ENCODE results near the gene SOCS3.

The SOCS3 gene

GRCh38 chr17:78362671-78363070 is 2.8 kb upstream of the SOCS3 start:
- FAIRE-seq: no peak
- TF ChIP-seq POLR2A (IDR thresholded peaks at IDR 0.05; ENCODE audit: low read depth, low read length) (no peak), POU2F2 (IDR thresholded peaks at IDR 0.05; ENCODE audit: low read depth, low read length) (no peak), POLR2AphosphoS5 (IDR thresholded peaks at IDR 0.05; ENCODE audit: low read depth, low read length) (no peak)
- DNase-seq (ENCODE audit: insufficient read length, low spot score): no peak

- FAIRE-seq (no peak), DNase-seq (ENCODE audit: insufficient read length, low spot score) (no peak)
- no peak for TF ChIP-seq POLR2A (IDR thresholded peaks at IDR 0.05; ENCODE audit: low read depth, low read length)
- no peak for TF ChIP-seq TAF1 (IDR thresholded peaks at IDR 0.05; ENCODE audit: low read depth, low read length)
- TF ChIP-seq SPI1 (IDR thresholded peaks at IDR 0.05; ENCODE audit: low read depth, low read length): no peak
- TF ChIP-seq POU2F2 (IDR thresholded peaks at IDR 0.05; ENCODE audit: low read depth, low read length): no peak
- no peak for TF ChIP-seq POLR2AphosphoS5 (IDR thresholded peaks at IDR 0.05; ENCODE audit: low read depth, low read length)
- TF ChIP-seq PAX5 (IDR thresholded peaks at IDR 0.05; ENCODE audit: insufficient read depth, low read length, severe bottlenecking): no peak
Observed at GRCh38 chr17:78362232-78362631, 2.4 kb upstream of the SOCS3 start.

- DNase-seq (ENCODE audit: insufficient read length, low spot score): no peak
- no peak for FAIRE-seq
- TF ChIP-seq PAX5 (IDR thresholded peaks at IDR 0.05; ENCODE audit: insufficient read depth, low read length, severe bottlenecking) (no peak), POU2F2 (IDR thresholded peaks at IDR 0.05; ENCODE audit: low read depth, low read length) (no peak)
Observed at GRCh38 chr17:78361225-78361701, 1.4 kb upstream of the SOCS3 start.

GRCh38 chr17:78360371-78361224 is 721 bp upstream of the SOCS3 start:
- TF ChIP-seq SPI1 (IDR thresholded peaks at IDR 0.05; ENCODE audit: low read depth, low read length): peak; percentile 28; the same call in 1 of the 2 replicates
- TF ChIP-seq TAF1 (IDR thresholded peaks at IDR 0.05; ENCODE audit: low read depth, low read length): no peak
- DNase-seq (ENCODE audit: insufficient read length, low spot score): peak; percentile 94
- peak; percentile 92 for FAIRE-seq

DNA sequence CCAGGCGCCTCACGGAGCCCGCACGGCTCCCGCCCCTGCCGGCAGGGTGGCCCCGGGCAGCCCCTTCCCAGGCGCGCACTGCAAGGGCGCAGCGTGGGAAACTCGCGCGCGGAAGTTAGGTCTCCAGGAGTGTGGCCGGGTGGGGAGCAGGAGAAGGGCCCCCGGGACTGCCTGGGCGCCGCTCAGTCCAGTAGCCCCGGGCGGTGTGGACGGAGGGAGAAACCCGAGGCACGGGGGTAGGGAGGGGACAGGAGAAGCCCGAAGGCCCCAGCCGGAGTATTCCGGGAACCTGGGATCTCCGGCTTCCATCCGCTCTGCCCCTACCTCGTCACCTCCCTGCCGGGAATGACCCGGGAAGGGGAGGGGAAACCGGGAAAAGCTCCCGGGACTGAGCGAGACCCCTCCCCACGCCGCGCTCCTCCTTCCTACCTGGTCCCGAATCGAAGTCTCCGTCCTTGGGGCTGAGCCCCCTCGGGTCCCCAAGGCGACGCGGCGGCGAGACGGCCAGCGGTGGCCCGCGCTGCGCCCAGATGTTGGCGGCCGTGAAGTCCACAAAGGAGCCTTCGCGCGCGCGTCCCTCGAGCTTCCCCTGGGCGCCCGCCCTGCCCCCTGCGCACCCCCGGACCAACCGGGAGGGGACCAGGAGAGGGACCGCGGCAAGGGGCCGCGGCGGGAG is 418 bp downstream of the SOCS3 start:
- no peak for DNase-seq (ENCODE audit: insufficient read length, low spot score)
- TF ChIP-seq POLR2A (IDR thresholded peaks at IDR 0.05; ENCODE audit: low read depth, low read length): no peak
- TF ChIP-seq POLR2AphosphoS5 (IDR thresholded peaks at IDR 0.05; ENCODE audit: low read depth, low read length): no peak
- no peak for FAIRE-seq

- FAIRE-seq: no peak
- TF ChIP-seq PAX5 (IDR thresholded peaks at IDR 0.05; ENCODE audit: insufficient read depth, low read length, severe bottlenecking): no peak
- TF ChIP-seq SPI1 (IDR thresholded peaks at IDR 0.05; ENCODE audit: low read depth, low read length): no peak
- TF ChIP-seq POU2F2 (IDR thresholded peaks at IDR 0.05; ENCODE audit: low read depth, low read length): no peak
- TF ChIP-seq POLR2AphosphoS5 (IDR thresholded peaks at IDR 0.05; ENCODE audit: low read depth, low read length): no peak
- DNase-seq (ENCODE audit: insufficient read length, low spot score): no peak
Observed at GRCh38 chr17:78358538-78359320, 1.1 kb downstream of the SOCS3 start.

- no peak for FAIRE-seq
- TF ChIP-seq POLR2AphosphoS5 (IDR thresholded peaks at IDR 0.05; ENCODE audit: low read depth, low read length): no peak
- TF ChIP-seq PAX5 (IDR thresholded peaks at IDR 0.05; ENCODE audit: insufficient read depth, low read length, severe bottlenecking): no peak
- TF ChIP-seq TAF1 (IDR thresholded peaks at IDR 0.05; ENCODE audit: low read depth, low read length): no peak
- TF ChIP-seq SPI1 (IDR thresholded peaks at IDR 0.05; ENCODE audit: low read depth, low read length): no peak
- TF ChIP-seq POU2F2 (IDR thresholded peaks at IDR 0.05; ENCODE audit: low read depth, low read length): no peak
- TF ChIP-seq POLR2A (IDR thresholded peaks at IDR 0.05; ENCODE audit: low read depth, low read length): no peak
- DNase-seq (ENCODE audit: insufficient read length, low spot score): no peak
Observed at GRCh38 chr17:78357672-78358537, 2.0 kb downstream of the SOCS3 start.

DNA sequence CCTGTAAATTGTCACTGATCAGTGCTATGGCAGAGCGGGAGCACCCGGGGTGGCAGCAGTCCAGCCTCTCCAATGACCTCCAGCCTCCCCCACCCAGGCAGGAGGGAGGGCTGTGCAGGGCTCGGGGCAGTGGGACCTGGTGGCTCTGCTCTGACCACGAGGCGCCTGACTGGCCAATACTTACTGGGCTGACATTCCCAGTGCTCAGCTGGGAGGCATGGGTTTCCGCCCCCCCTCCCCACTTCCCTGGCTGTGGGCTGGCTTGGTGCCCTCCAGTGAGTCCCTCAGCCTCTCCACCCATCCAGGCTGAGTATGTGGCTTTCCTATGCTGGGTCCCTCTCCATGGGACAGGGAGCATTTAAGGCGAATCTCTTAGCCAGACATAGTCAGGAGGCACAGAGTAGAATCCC is 2.7 kb downstream of the SOCS3 start:
- FAIRE-seq: no peak
- no peak for TF ChIP-seq SPI1 (IDR thresholded peaks at IDR 0.05; ENCODE audit: low read depth, low read length)
- no peak for TF ChIP-seq PAX5 (IDR thresholded peaks at IDR 0.05; ENCODE audit: insufficient read depth, low read length, severe bottlenecking)
- TF ChIP-seq TAF1 (IDR thresholded peaks at IDR 0.05; ENCODE audit: low read depth, low read length): no peak
- no peak for TF ChIP-seq POU2F2 (IDR thresholded peaks at IDR 0.05; ENCODE audit: low read depth, low read length)
- TF ChIP-seq POLR2A (IDR thresholded peaks at IDR 0.05; ENCODE audit: low read depth, low read length): no peak
- no peak for DNase-seq (ENCODE audit: insufficient read length, low spot score)

DNA sequence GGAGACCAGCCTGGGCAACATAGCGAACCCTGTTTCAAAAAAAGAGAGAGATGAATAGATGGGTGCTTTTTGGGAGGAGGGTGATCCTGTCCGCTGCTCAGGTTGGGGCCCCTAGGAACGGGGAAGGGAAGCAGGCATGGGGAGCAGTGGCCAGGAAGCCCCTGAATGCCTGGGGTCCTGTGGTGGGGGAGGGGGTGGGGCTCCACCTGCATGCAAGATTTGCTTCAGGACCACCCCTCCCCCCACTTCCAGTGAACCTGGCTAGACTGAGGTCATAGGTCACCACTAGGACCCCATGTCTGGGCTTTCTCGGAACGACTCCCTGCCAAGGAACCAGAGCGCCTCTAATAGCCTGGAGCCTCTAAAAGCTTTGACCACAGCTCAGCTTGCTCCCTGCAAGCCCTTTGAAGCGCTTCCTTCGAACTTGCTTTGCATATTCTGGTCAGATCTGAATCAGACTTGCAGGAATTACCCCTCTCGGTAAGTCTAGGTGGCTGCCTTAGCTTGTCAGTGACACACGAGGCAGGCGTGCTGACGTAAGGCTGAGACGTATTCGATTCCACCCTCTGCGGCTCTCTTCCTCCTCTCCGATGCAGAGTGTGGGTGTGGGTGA is 3.7 kb downstream of the SOCS3 start:
- DNase-seq (ENCODE audit: insufficient read length, low spot score): peak; percentile 83
- FAIRE-seq: peak; percentile 98
- TF ChIP-seq POLR2AphosphoS5 (IDR thresholded peaks at IDR 0.05; ENCODE audit: low read depth, low read length) (peak; percentile 75; the same call in 1 of the 2 replicates), PAX5 (IDR thresholded peaks at IDR 0.05; ENCODE audit: insufficient read depth, low read length, severe bottlenecking) (no peak), POLR2A (IDR thresholded peaks at IDR 0.05; ENCODE audit: low read depth, low read length) (peak; percentile 70), POU2F2 (IDR thresholded peaks at IDR 0.05; ENCODE audit: low read depth, low read length) (peak; percentile 100), TAF1 (IDR thresholded peaks at IDR 0.05; ENCODE audit: low read depth, low read length) (0 out of 2 replicates have a peak, but pooled peaks have one; percentile 20), SPI1 (IDR thresholded peaks at IDR 0.05; ENCODE audit: low read depth, low read length) (peak; percentile 64)

Measured in GM12891 (cell line).